ENCODE measurements around the gene GRM1. TPM values are rescaled to one million over a fixed set of nuclear protein-coding genes. Genes with fewer than 3 reads are reported as not detected.

The GRM1 gene
- total RNA-seq, 1 donor from 2014 or later, result under 0.01 TPM

DNA sequence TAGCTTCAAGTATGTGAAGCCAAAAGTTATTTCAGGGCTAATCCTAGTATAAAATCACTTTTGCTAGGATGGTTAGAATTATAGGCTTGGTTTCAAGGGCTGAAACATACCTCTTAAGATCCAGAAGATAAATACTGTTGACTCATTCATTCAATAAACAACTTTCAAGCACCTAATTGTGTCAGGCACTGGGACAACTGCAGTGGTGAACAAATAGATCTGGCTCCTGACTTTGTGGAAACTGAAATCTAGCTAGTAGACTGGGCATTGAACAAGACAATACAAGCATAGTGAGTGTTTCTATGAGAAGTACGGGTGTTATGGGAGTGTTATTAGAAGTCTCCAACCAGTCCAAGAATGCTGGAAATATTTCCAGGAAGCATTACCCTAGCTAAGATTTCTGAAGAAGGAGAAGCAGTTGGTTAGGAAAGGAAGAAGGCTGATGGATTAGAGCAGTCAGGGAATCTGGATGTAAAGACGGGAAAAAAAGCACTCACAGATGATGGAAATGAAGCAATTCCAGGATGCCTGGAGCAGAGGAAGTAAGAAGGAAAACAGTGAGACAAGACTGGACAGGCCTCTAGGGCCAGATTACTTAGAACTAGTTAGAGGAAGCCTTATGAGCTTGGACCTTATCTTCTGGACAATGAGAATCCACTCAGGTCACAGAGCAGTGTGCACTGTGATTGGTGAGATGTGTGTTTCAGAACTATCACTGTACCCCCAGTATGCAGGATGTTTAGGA, 382.2 kb downstream of the GRM1 start:
- TF ChIP-seq, protein P1, sequence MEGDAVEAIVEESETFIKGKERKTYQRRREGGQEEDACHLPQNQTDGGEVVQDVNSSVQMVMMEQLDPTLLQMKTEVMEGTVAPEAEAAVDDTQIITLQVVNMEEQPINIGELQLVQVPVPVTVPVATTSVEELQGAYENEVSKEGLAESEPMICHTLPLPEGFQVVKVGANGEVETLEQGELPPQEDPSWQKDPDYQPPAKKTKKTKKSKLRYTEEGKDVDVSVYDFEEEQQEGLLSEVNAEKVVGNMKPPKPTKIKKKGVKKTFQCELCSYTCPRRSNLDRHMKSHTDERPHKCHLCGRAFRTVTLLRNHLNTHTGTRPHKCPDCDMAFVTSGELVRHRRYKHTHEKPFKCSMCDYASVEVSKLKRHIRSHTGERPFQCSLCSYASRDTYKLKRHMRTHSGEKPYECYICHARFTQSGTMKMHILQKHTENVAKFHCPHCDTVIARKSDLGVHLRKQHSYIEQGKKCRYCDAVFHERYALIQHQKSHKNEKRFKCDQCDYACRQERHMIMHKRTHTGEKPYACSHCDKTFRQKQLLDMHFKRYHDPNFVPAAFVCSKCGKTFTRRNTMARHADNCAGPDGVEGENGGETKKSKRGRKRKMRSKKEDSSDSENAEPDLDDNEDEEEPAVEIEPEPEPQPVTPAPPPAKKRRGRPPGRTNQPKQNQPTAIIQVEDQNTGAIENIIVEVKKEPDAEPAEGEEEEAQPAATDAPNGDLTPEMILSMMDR (IDR thresholded peaks at IDR 0.05; ENCODE audit: insufficient read depth, low read length, poor library complexity, severe bottlenecking), result no peak
- H3K36me3 ChIP-seq (ENCODE audit: control insufficient read depth, insufficient read depth, low read length), result no peaks in the 10 kb centered on the region
- no peak for DNase-seq (ENCODE audit: low read depth)
- no peak overlapping the region for H3K4me3 ChIP-seq (ENCODE audit: low read depth, low read length)
- no peaks in the 10 kb centered on the region for H3K27me3 ChIP-seq (ENCODE audit: control insufficient read depth, insufficient read depth, low read length)

DNA sequence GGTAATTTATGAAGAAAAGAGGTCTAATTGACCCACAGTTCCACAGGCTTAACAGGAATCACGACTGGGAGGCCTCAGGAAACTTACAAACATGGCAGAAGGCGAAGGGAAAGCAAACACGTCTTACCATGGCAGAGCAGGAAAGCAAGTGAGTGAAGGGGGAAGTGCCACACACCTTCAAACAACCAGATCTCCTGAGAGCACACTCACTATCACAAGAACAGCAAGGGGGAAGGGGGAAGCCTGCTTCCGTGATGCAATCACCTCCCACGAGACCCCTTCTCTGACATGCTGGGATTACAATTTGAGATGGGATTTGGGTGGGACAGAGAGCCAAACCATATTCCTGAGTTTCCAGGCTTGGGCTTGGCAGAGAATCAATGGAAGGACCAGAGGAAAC, 390.7 kb downstream of the GRM1 start:
- H3K4me3 ChIP-seq (ENCODE audit: low read depth, low read length), result no peak overlapping the region
- TF ChIP-seq, protein P1 (IDR thresholded peaks at IDR 0.05; ENCODE audit: insufficient read depth, low read length, poor library complexity, severe bottlenecking), result no peak
- no peaks in the 10 kb centered on the region for H3K27me3 ChIP-seq (ENCODE audit: control insufficient read depth, insufficient read depth, low read length)
- no peaks in the 10 kb centered on the region for H3K36me3 ChIP-seq (ENCODE audit: control insufficient read depth, insufficient read depth, low read length)
- DNase-seq (ENCODE audit: low read depth), result no peak

- TF ChIP-seq, protein P1 (IDR thresholded peaks at IDR 0.05; ENCODE audit: insufficient read depth, low read length, poor library complexity, severe bottlenecking), result no peak
These were observed 391.4 kb downstream of the GRM1 start for GRCh38 chr6:146420255-146420654.

DNA sequence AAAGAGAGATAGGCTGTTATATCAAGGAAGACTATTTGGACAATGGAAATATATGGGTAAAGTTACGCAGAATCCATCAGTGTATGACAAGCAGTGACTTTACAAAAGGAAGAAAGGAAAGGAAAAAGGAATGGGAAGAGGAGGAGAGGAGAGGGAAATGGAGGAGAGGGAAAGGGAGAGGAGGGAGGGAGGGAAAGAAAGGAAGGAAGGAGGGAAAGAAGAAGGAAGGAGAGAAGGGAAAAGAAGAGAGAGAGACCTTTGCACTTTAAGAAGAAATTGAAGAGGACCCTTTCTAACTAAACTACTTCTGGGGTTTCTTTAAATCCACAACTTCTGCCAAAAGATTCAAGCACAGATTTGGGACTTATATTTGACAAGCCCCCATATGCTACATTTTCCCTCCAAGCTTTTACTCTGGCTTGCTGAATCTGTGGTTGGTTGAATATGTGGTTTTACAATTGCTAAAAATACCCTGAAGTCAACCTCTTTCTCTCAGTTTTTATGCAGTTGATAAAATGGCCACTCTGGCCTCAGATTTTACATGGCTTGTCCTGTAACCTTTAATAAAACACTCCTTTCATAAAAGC, 394.0 kb downstream of the GRM1 start:
- no peak for DNase-seq (ENCODE audit: low read depth)
- H3K27me3 ChIP-seq (ENCODE audit: control insufficient read depth, insufficient read depth, low read length), result no peaks in the 10 kb centered on the region
- TF ChIP-seq, protein P1 (IDR thresholded peaks at IDR 0.05; ENCODE audit: insufficient read depth, low read length, poor library complexity, severe bottlenecking), result no peak
- no peaks in the 10 kb centered on the region for H3K36me3 ChIP-seq (ENCODE audit: control insufficient read depth, insufficient read depth, low read length)
- no peak overlapping the region for H3K4me3 ChIP-seq (ENCODE audit: low read depth, low read length)

More at GRCh38 chr6:146420255-146420654, 391.4 kb downstream of the GRM1 start:
- DNase-seq (ENCODE audit: low read depth), result no peak
- no peaks in the 10 kb centered on the region for H3K27me3 ChIP-seq (ENCODE audit: control insufficient read depth, insufficient read depth, low read length)
- no peak overlapping the region for H3K4me3 ChIP-seq (ENCODE audit: low read depth, low read length)
- no peaks in the 10 kb centered on the region for H3K36me3 ChIP-seq (ENCODE audit: control insufficient read depth, insufficient read depth, low read length)

- Histone ChIP-seq H3K36me3 (ENCODE audit: control insufficient read depth, insufficient read depth, low read length) (no peaks in the 10 kb centered on the region), H3K4me3 (ENCODE audit: low read depth, low read length) (no peak overlapping the region), H3K27me3 (ENCODE audit: control insufficient read depth, insufficient read depth, low read length) (no peaks in the 10 kb centered on the region)
- DNase-seq (ENCODE audit: low read depth), result no peak
- TF ChIP-seq, protein P1 (IDR thresholded peaks at IDR 0.05; ENCODE audit: insufficient read depth, low read length, poor library complexity, severe bottlenecking), result no peak
These were observed 394.6 kb downstream of the GRM1 start for GRCh38 chr6:146423452-146423851.

All from kidney epithelial cell (primary cell).